ENCODE results near the gene MTHFD2L. TPM values are rescaled to one million over a fixed set of nuclear protein-coding genes. Genes with fewer than 3 reads are reported as not detected.

The MTHFD2L gene
- total and polyA plus RNA-seq, 7 donors: 6.8 to 27.1 (median 16.2) TPM

DNA sequence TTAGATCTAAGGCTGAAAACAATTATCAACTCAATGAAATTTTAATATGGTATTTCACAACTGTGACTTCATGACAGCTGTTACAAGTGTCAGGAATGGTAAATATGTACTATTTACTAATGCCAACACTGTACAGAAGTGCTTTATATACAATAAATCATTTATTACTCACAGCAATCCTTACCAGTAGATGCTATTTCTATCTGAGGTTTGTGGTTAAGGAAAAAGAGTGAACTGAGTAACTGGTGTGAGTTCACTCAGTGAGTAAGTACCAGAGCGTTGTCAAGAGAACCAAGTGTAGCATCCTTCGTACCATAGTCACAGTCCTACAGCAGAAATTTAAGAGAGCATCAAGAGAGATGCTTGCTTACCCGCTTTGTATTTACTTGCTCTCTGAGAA is 23.3 kb downstream of the MTHFD2L start:
- no peaks in the 10 kb centered on the region for H3K36me3 ChIP-seq
- no peak for DNase-seq
- no peak overlapping the region for H3K27ac ChIP-seq
- 93 to 94% methylated on average over 3 of the region's 3 CpGs for WGBS, 2 donors
- H3K4me3 ChIP-seq: no peak overlapping the region
- no peaks in the 10 kb centered on the region for H3K4me1 ChIP-seq
- no peaks in the 10 kb centered on the region for H3K9me3 ChIP-seq
- H3K27me3 ChIP-seq: no peaks in the 10 kb centered on the region
- TF ChIP-seq POLR2AphosphoS5 (IDR thresholded peaks at IDR 0.05): no peak
- TF ChIP-seq EP300 (IDR thresholded peaks at IDR 0.05): no peak
- TF ChIP-seq, protein P1, sequence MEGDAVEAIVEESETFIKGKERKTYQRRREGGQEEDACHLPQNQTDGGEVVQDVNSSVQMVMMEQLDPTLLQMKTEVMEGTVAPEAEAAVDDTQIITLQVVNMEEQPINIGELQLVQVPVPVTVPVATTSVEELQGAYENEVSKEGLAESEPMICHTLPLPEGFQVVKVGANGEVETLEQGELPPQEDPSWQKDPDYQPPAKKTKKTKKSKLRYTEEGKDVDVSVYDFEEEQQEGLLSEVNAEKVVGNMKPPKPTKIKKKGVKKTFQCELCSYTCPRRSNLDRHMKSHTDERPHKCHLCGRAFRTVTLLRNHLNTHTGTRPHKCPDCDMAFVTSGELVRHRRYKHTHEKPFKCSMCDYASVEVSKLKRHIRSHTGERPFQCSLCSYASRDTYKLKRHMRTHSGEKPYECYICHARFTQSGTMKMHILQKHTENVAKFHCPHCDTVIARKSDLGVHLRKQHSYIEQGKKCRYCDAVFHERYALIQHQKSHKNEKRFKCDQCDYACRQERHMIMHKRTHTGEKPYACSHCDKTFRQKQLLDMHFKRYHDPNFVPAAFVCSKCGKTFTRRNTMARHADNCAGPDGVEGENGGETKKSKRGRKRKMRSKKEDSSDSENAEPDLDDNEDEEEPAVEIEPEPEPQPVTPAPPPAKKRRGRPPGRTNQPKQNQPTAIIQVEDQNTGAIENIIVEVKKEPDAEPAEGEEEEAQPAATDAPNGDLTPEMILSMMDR (IDR thresholded peaks at IDR 0.05): no peak
- TF ChIP-seq POLR2A (IDR thresholded peaks at IDR 0.05): no peak
- intact Hi-C loops (cut with DNase I): no loop called here

DNA sequence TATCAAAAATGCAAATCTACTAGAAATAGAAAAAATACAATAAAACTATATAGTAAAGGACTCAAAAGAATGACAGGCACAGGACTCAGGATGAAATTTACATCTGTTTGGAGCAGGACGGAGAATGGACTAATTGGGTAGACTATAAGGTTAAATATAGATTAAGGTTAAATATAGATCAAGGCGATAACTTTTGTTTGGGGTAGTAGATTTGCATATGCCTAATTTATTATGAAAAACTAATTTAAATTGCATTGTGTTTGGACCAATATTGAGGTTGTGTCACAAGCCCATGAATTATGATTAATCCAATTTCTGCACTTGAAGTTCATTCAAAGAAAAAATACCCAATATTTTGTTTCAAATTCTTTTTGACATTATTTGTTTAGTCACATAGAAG is 31.0 kb downstream of the MTHFD2L start:
- intact Hi-C loops (cut with DNase I): no loop called here
- Histone ChIP-seq H3K9me3 (peaks cover 0 to 3% (median 0%) of the 10 kb centered on the region in 4 donors), H3K27me3 (no peaks in the 10 kb centered on the region), H3K27ac (no peak overlapping the region), H3K4me3 (no peak overlapping the region), H3K4me1 (no peaks in the 10 kb centered on the region), H3K36me3 (no peaks in the 10 kb centered on the region)
- 58 to 64% methylated on average over 2 of the region's 2 CpGs for WGBS, 2 donors
- no peak for TF ChIP-seq EP300 (IDR thresholded peaks at IDR 0.05)
- DNase-seq: no peak

DNA sequence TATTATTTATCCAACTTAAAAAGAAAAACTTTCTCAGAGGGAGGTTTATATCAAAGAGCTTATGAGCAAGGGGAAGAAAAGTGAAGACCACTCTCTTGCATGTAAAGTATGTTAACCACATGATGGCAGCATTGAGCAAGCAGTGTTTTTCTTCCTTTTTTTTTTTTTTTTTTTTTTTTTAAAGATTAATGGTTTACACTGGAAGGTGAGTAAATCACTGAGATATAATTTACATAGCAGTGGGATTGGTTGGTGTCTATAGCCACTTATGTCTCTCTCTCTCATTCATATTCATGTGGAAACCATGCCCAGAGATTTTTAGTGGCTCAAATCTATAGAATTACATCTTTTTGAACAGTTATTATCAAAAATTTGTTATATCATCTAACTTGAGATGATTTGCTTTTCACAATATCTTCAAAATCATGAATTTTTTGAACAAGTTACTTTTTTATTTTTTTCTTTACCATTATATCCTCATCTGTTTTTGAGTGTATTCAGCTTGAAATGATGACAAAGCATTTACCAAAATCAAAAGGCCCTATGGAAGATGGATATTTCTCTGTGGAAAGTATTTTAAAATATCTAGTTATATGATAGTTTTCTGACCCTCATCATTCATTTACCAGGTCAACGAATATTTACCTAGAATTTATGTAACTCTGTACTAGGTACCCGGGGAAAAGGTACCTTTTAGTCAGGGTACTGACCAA is 31.6 kb downstream of the MTHFD2L start:
- DNase-seq: no peak
- H3K9me3 ChIP-seq: peaks cover 0 to 3% (median 0%) of the 10 kb centered on the region in 4 donors
- no peaks in the 10 kb centered on the region for H3K27me3 ChIP-seq
- H3K4me1 ChIP-seq: no peaks in the 10 kb centered on the region
- H3K27ac ChIP-seq: no peak overlapping the region
- TF ChIP-seq POLR2AphosphoS5 (IDR thresholded peaks at IDR 0.05): no peak
- no peak for TF ChIP-seq POLR2A (IDR thresholded peaks at IDR 0.05)
- TF ChIP-seq, protein P1 (IDR thresholded peaks at IDR 0.05): peak in 3 of 4 experiments; percentile 21 to 33 (median 32)
- no peak for TF ChIP-seq EP300 (IDR thresholded peaks at IDR 0.05)
- 52 to 78% methylated on average over 2 of the region's 2 CpGs for WGBS, 2 donors
- intact Hi-C loops (cut with DNase I): loop anchor here (10.0 kb wide), 2 partner anchors 125 to 485 kb away; no protein-coding TSS in a partner anchor
- no peak overlapping the region for H3K4me3 ChIP-seq
- no peaks in the 10 kb centered on the region for H3K36me3 ChIP-seq

GRCh38 chr4:74190332-74190731 is 32.4 kb downstream of the MTHFD2L start:
- no peaks in the 10 kb centered on the region for H3K27me3 ChIP-seq
- no peaks in the 10 kb centered on the region for H3K36me3 ChIP-seq
- H3K4me3 ChIP-seq: no peak overlapping the region
- peaks cover 0 to 3% (median 0%) of the 10 kb centered on the region in 4 donors for H3K9me3 ChIP-seq
- intact Hi-C loops (cut with DNase I): loop anchor here (10.0 kb wide), 2 partner anchors 124 to 484 kb away; no protein-coding TSS in a partner anchor
- H3K4me1 ChIP-seq: no peaks in the 10 kb centered on the region
- TF ChIP-seq EP300 (IDR thresholded peaks at IDR 0.05) (no peak), POLR2AphosphoS5 (IDR thresholded peaks at IDR 0.05) (no peak), POLR2A (IDR thresholded peaks at IDR 0.05) (no peak)
- TF ChIP-seq, protein P1 (IDR thresholded peaks at IDR 0.05): no peak
- DNase-seq: no peak
- no peak overlapping the region for H3K27ac ChIP-seq
- WGBS, 2 donors: 92 to 95% methylated on average over 4 of the region's 4 CpGs

DNA sequence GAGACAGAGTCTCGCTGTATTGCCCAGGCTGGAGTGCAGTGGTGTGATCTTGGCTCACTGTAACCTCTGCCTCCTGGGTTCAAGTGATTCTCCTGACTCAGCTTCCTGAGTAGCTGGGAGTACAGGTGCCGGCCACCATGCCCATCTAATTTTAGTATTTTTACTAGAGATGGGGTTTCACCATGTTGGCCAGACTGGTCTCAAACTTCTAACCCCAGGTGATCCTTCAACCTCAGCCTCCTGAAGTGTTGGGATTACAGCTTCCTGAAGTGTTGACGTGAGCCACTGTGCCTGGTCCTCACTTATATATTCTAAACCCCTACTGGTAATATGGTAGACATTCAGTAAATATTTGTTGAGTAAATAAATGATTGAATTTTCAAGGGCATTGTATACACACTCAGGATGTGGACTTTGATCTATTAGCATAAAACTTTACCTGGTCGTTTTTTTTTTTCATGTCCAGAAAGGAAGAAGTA is 33.0 kb downstream of the MTHFD2L start:
- no peak for DNase-seq
- 50 to 61% methylated on average over 4 of the region's 4 CpGs for WGBS, 2 donors
- TF ChIP-seq POLR2A (IDR thresholded peaks at IDR 0.05) (no peak), POLR2AphosphoS5 (IDR thresholded peaks at IDR 0.05) (no peak), EP300 (IDR thresholded peaks at IDR 0.05) (no peak)
- TF ChIP-seq, protein P1 (IDR thresholded peaks at IDR 0.05): no peak
- Histone ChIP-seq H3K4me3 (no peak overlapping the region), H3K36me3 (no peaks in the 10 kb centered on the region), H3K27ac (no peak overlapping the region), H3K4me1 (no peaks in the 10 kb centered on the region), H3K27me3 (no peaks in the 10 kb centered on the region), H3K9me3 (peaks cover 0 to 3% (median 0%) of the 10 kb centered on the region in 4 donors)
- intact Hi-C loops (cut with DNase I): loop anchor here (10.0 kb wide), 2 partner anchors 124 to 484 kb away; no protein-coding TSS in a partner anchor
